ENCODE data around the gene PRG3.

The PRG3 gene, protein sequence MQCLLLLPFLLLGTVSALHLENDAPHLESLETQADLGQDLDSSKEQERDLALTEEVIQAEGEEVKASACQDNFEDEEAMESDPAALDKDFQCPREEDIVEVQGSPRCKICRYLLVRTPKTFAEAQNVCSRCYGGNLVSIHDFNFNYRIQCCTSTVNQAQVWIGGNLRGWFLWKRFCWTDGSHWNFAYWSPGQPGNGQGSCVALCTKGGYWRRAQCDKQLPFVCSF

DNA sequence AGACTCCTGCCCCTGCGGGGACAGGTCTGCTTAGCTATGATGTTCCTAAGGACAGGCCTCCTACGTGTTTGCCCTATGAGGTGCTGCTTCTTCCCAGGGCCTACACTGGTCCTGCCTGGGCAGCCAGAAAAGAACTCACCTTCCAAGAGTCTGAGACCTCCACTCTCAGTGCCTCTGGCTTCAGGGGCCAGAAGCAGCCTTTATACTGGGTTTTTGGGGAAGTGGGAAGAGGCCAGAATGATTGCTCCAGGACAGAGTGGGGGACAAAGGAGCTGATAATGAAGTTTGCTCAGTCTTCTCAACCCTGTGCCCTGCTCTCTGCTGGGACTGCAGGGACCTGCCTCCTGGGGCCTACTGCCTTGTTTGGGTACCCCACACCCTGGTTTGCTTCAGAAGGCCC is at the start of gene PRG3:
Gene PRG3 (minus strand): TSS at position 176 of the 400 bp plus-strand sequence. CDS start 442 bp downstream, outside the sequence.
- Histone ChIP-seq H3K4me1 (ENCODE audit: insufficient read depth, low read length) (no peaks in the 10 kb centered on the region), H3K4me3 (ENCODE audit: low read length) (no peak within 1 kb of the TSS), H3K27ac (ENCODE audit: low read length) (no peak within 1 kb of the TSS), H3K27me3 (ENCODE audit: insufficient read depth, low read length) (peaks cover 13% of the 10 kb centered on the region), H3K9ac (ENCODE audit: low read depth, low read length) (no peak within 1 kb of the TSS), H3K36me3 (ENCODE audit: insufficient read depth, low read depth, low read length) (no peaks in the 10 kb centered on the region), H3K9me3 (ENCODE audit: insufficient read depth, low read depth, low read length) (no peaks in the 10 kb centered on the region)

DNA sequence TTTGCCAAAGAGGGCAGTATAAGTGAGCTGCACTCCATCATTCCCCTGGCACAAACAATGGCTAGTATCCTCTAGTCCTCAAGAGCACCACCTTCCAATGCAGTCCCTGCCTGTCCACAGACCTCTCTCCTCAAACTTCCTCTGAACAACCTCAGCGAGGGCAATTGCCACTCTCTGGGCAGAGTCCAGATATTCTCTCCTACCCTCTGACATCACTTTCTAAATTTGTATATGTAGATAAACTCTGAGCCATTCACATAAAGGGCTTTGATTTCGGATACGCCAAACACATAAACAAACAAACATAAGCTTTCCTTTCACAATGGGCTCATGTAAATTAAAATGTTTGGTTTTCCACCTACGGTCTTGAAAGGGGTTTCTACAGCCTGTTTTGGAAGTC is 49.0 kb upstream of the PRG3 start:
- Histone ChIP-seq H3K4me1 (ENCODE audit: insufficient read depth, low read length) (peaks cover 8% of the 10 kb centered on the region), H3K36me3 (ENCODE audit: insufficient read depth, low read depth, low read length) (peaks cover 8% of the 10 kb centered on the region; the same call in 1 of the 2 replicates), H3K4me3 (ENCODE audit: low read length) (no peak overlapping the region), H3K9me3 (ENCODE audit: insufficient read depth, low read depth, low read length) (no peaks in the 10 kb centered on the region), H3K27ac (ENCODE audit: low read length) (no peak overlapping the region), H3K9ac (ENCODE audit: low read depth, low read length) (no peak overlapping the region), H3K27me3 (ENCODE audit: insufficient read depth, low read length) (peaks cover 45% of the 10 kb centered on the region)

DNA sequence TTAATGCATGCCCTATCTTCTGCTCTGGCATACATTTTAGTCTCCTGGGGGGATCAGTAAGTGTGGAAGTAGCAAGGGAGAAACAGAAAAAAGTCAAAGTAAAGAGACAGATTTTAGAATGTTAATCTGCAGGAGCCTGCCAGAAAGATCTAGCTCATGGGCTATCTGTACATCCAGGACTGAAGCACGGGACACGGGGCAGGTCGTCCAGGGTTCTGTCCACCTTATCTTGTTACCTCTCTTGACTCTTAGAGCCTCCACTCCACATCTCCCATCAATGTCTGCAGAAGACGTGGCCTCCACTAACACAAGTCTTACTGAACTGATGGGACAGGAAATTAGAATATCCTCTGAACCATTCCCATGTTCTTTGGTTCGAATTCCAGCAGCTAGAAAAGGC is 47.7 kb upstream of the PRG3 start:
- Histone ChIP-seq H3K4me1 (ENCODE audit: insufficient read depth, low read length) (peaks cover 8% of the 10 kb centered on the region), H3K4me3 (ENCODE audit: low read length) (no peak overlapping the region), H3K27me3 (ENCODE audit: insufficient read depth, low read length) (peaks cover 43% of the 10 kb centered on the region), H3K36me3 (ENCODE audit: insufficient read depth, low read depth, low read length) (peaks cover 17% of the 10 kb centered on the region; the same call in 1 of the 2 replicates), H3K27ac (ENCODE audit: low read length) (no peak overlapping the region), H3K9ac (ENCODE audit: low read depth, low read length) (no peak overlapping the region), H3K9me3 (ENCODE audit: insufficient read depth, low read depth, low read length) (no peaks in the 10 kb centered on the region)

DNA sequence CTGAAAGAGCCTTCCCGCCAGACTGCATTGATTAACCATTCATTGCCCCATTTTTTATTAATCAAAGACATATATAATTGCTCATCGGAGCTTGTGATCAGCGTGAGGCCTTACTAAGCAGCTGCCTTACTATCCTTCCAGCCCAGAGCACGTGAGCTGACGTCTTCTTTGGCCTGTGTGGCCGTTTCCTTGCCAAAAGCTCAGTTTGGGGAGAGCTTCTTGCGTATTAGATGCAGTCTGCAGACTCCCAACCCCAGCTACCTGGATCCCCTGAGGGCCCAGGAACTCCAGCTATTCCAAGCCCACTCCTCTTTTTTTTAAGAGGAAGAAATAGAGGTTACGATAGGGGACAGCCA is 46.8 kb upstream of the PRG3 start:
- Histone ChIP-seq H3K36me3 (ENCODE audit: insufficient read depth, low read depth, low read length) (peaks cover 24% of the 10 kb centered on the region; the same call in 1 of the 2 replicates), H3K4me3 (ENCODE audit: low read length) (no peak overlapping the region), H3K4me1 (ENCODE audit: insufficient read depth, low read length) (peaks cover 8% of the 10 kb centered on the region), H3K27ac (ENCODE audit: low read length) (no peak overlapping the region), H3K9me3 (ENCODE audit: insufficient read depth, low read depth, low read length) (no peaks in the 10 kb centered on the region), H3K9ac (ENCODE audit: low read depth, low read length) (no peak overlapping the region; the same call in 1 of the 2 replicates), H3K27me3 (ENCODE audit: insufficient read depth, low read length) (peaks cover 40% of the 10 kb centered on the region)

DNA sequence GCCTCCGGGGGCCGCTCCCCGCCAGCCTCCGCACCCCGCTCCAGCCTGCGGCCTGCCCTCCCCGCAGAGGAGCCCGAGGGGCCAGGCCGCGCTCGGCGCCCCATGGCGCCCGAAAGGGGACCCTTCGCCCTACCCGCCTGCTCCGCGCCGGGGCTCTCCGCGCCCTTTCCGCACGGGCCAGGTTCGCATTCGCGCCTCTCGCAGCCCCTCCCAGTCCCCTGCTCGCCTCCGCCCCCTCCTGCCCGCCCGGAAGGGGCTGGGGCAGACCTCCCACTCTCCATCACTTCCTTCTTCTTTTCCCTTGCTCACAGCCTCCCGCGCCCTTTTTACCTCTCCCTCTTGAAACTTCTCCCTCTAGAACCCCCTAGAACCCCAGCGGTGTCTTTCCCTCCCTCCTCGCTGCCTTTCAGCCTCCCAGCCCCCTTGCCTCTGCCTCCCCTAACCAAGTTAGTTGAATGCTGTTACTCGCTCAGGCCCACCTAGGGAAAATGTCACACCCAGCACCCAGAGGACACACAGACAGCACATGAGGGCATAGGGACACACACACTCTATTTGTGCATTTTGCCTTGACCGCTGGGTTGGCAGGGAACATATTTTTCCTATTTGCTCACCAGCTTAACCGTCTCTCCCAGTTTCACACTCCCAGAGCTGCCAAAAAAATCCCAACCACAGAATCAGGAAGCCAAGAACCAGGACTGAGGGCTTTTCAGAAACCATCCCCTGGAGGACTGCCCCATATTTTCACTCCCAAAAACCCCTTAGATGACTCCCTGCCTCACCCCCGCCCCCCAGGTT is 46.2 kb upstream of the PRG3 start, which contains the start of gene SLC43A3:
Gene SLC43A3 (minus strand): TSS at position 193 of the 798 bp plus-strand sequence. CDS start 949 bp downstream, outside the sequence.
- H3K36me3 ChIP-seq (ENCODE audit: insufficient read depth, low read depth, low read length) = peaks cover 30% of the 10 kb centered on the region; the same call in 1 of the 2 replicates
- H3K9ac ChIP-seq (ENCODE audit: low read depth, low read length) = peak within 1 kb of the TSS; percentile 59; the same call in 1 of the 2 replicates
- H3K9me3 ChIP-seq (ENCODE audit: insufficient read depth, low read depth, low read length) = no peaks in the 10 kb centered on the region
- H3K27ac ChIP-seq (ENCODE audit: low read length) = no peak within 1 kb of the TSS
- peaks cover 8% of the 10 kb centered on the region for H3K4me1 ChIP-seq (ENCODE audit: insufficient read depth, low read length)
- H3K4me3 ChIP-seq (ENCODE audit: low read length) = peak within 1 kb of the TSS; percentile 63
- H3K27me3 ChIP-seq (ENCODE audit: insufficient read depth, low read length) = peaks cover 40% of the 10 kb centered on the region

DNA sequence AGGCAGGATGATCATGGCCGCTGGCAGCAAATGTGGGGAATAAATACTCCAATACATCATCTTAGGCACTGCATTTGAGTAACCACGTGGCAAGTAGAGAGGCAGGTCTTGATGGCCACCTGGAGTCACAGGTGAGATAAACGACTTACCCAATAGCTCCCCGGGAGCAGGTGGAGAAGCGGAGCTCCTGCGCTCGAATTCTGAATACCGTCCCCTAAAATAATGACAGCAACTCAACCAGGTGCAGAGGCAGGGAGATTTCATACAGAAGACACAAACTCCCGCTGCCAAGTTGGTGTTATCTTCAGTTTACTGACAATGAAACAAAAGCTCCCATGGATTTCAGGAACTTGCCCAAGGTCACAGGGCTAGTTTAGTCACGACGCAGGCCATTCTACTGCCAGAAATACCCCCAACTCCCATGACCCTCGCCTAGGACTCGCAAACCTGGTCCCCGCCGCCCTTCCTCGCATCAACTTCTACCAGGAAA is 45.5 kb upstream of the PRG3 start:
- Histone ChIP-seq H3K4me1 (ENCODE audit: insufficient read depth, low read length) (peaks cover 8% of the 10 kb centered on the region), H3K27ac (ENCODE audit: low read length) (no peak overlapping the region), H3K36me3 (ENCODE audit: insufficient read depth, low read depth, low read length) (peaks cover 30% of the 10 kb centered on the region; the same call in 1 of the 2 replicates), H3K4me3 (ENCODE audit: low read length) (peak overlapping the region; percentile 63), H3K9ac (ENCODE audit: low read depth, low read length) (peak overlapping the region; percentile 59; the same call in 1 of the 2 replicates), H3K27me3 (ENCODE audit: insufficient read depth, low read length) (peaks cover 40% of the 10 kb centered on the region), H3K9me3 (ENCODE audit: insufficient read depth, low read depth, low read length) (no peaks in the 10 kb centered on the region)

DNA sequence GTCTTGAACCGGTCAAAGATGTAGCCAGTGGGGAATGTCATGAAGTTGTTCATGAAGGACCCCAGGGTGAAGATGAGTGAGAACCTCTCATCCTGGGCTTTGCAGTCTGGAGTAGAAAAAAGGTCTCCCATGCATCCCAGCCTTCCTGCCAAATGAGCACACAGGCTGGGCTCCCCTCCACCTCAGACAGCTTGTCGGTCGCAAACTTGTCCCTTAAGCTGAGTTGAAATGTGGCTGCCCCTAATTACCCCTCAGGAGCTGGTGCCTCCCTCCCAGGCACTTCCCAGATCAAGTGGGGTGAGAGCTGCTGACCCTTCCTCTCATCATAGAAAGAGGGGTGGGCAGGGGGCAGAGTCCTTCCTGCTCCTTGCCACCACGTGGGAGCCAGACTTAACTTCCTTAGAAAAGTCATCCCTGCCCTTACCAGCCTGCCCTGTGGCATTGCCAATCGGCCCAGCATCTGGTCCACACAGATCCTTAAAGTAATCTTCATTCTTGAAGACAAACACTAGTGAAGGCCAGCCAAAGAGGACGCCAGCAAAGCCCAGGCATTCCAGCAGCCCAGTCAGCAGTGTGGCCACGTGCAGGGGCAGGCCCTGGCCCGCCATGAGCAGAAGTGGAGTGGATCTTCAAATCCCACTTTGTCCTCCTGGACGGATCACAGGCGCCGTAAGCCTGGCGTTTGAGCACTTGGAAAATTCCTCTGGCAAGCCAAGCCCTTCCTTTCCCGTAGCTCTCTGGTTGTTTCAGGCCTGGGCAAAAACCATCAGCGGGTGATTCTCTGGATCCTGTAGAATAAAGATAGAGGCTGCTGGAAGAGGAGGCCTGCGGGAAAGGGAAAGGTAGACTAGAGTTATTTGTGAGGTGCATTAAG is 44.9 kb upstream of the PRG3 start:
- Histone ChIP-seq H3K36me3 (ENCODE audit: insufficient read depth, low read depth, low read length) (peaks cover 32% of the 10 kb centered on the region), H3K4me3 (ENCODE audit: low read length) (peak overlapping the region; percentile 63; the same call in 1 of the 2 replicates), H3K27ac (ENCODE audit: low read length) (no peak overlapping the region), H3K9ac (ENCODE audit: low read depth, low read length) (peak overlapping the region; percentile 59; the same call in 1 of the 2 replicates), H3K9me3 (ENCODE audit: insufficient read depth, low read depth, low read length) (no peaks in the 10 kb centered on the region), H3K4me1 (ENCODE audit: insufficient read depth, low read length) (peaks cover 8% of the 10 kb centered on the region), H3K27me3 (ENCODE audit: insufficient read depth, low read length) (peaks cover 40% of the 10 kb centered on the region)

DNA sequence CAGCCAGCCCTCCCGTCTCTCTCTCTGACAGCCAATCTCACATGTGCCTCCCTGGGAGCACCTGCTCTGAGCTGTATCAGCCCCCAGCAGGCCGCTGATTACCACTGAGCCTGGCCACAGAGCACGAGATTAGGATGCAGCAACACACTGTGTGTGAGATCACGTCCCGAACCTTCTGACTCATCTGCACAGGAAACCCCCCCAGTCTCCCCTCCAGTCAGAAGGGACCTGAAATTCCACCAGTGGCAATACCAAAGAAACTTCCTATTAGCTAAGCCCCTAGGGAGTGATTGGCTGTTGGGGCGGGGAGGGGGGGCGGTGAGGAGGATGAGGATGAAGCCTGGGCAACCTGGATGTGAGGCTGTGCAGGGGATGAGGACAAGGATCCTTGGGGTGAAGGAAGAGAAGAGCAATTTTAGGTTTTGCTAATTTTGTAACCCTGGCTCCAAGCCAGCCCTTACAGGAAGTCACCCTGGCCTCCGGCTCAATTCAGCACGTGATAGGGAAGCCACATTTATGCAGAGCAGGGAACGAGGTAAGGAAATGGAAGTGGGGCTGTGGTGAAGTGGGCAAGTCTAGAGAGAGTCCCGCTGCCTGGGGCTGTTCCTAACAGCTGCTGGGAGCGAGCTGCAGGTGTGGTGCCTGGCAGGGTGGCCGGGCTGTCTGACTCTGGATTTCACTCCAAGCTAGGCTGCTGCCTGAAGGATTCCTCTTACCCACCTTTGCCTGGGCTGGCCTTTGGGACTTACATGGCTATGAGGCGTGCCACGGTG is 44.0 kb upstream of the PRG3 start:
- Histone ChIP-seq H3K27me3 (ENCODE audit: insufficient read depth, low read length) (peaks cover 37% of the 10 kb centered on the region), H3K4me3 (ENCODE audit: low read length) (no peak overlapping the region), H3K9me3 (ENCODE audit: insufficient read depth, low read depth, low read length) (no peaks in the 10 kb centered on the region), H3K36me3 (ENCODE audit: insufficient read depth, low read depth, low read length) (peaks cover 41% of the 10 kb centered on the region), H3K4me1 (ENCODE audit: insufficient read depth, low read length) (peaks cover 8% of the 10 kb centered on the region), H3K9ac (ENCODE audit: low read depth, low read length) (no peak overlapping the region), H3K27ac (ENCODE audit: low read length) (no peak overlapping the region)

DNA sequence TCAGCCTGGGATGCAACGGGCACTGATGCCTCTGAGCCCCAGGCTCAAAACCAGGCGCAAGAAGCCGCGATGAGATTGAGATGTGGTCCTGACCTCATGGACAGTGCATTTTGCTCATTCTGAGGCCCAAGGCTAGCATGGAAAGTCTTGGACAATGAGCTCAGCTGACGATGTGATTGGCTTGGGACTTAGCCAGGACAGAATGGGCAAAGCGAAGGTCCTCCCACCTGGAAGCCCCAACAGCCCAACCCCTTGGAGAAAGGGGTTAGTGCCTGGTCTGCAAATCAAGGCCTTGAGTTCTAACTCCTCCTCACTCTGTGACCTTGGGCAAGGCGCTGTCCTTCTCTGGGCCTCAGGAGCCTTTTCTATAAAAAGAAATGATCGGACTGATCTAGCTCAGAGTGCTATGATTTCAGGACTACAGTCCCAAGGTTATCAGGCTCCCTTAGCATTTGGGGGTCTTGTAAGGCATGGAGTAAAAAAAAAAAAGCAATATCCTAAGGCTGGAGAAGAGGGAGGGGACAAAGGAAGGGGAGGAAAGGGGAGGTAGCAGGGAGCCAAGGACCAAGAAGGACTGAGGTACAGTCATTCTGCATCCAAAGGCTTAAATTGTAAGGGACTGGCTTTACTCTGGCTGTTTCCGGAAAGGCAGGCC is 43.3 kb upstream of the PRG3 start:
- no peaks in the 10 kb centered on the region for H3K9me3 ChIP-seq (ENCODE audit: insufficient read depth, low read depth, low read length)
- H3K4me1 ChIP-seq (ENCODE audit: insufficient read depth, low read length) = peaks cover 8% of the 10 kb centered on the region
- H3K9ac ChIP-seq (ENCODE audit: low read depth, low read length) = no peak overlapping the region
- no peak overlapping the region for H3K27ac ChIP-seq (ENCODE audit: low read length)
- H3K36me3 ChIP-seq (ENCODE audit: insufficient read depth, low read depth, low read length) = peaks cover 44% of the 10 kb centered on the region
- H3K4me3 ChIP-seq (ENCODE audit: low read length) = no peak overlapping the region
- peaks cover 30% of the 10 kb centered on the region for H3K27me3 ChIP-seq (ENCODE audit: insufficient read depth, low read length)

DNA sequence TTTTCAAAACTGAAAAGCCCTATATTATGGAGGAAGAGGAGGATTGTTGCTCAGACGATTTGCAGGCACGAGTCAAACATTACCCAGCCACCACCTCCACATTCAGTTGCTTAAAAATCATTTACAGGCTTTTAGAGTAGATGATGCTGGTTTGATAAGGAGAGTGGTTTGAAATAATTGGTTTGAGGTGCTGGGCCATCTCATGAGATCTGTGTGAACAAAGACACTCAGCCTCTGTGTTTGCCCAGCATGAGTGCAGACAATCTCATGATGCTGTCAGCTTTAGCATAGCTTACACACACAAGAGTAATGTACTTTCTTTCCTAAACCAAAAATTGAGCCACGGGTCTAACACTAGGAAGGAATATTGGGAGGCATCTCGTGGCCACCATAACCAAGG is 41.7 kb upstream of the PRG3 start:
- H3K9ac ChIP-seq (ENCODE audit: low read depth, low read length) = no peak overlapping the region
- H3K27ac ChIP-seq (ENCODE audit: low read length) = no peak overlapping the region
- peaks cover 8% of the 10 kb centered on the region for H3K4me1 ChIP-seq (ENCODE audit: insufficient read depth, low read length)
- H3K36me3 ChIP-seq (ENCODE audit: insufficient read depth, low read depth, low read length) = peaks cover 51% of the 10 kb centered on the region
- no peaks in the 10 kb centered on the region for H3K9me3 ChIP-seq (ENCODE audit: insufficient read depth, low read depth, low read length)
- H3K27me3 ChIP-seq (ENCODE audit: insufficient read depth, low read length) = peaks cover 14% of the 10 kb centered on the region
- no peak overlapping the region for H3K4me3 ChIP-seq (ENCODE audit: low read length)

Data from iPS-20b (cell line).